ENCODE data around the gene TEX264. TPM values are rescaled to one million over a fixed set of nuclear protein-coding genes. Genes with fewer than 3 reads are reported as not detected.

Gene TEX264
- total and polyA plus RNA-seq, 2 experiments from 2014 or later = 10.0 to 13.3 TPM

DNA sequence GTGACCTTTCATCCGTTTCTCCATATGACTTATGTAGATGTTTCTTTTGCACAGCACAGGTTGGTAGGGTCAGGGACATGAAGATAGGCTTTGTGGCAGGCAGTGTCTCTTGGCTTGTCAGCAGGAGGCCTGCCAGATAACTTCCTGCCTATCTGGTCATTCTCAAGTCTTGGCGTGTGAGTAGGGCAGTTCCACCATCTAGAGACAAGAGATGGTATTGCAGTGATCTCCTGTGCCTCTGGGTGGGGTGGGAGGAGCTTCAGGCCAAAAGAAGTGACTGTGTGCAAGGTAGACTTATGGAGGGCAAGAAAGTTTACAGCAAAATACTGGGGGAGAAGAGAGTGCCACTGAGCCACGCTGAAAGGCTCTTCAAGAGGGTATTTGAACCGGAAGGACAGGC is 11.0 kb downstream of the TEX264 start:
- H3K36me3 ChIP-seq (ENCODE audit: insufficient read depth) = no peaks in the 10 kb centered on the region
- DNase-seq (ENCODE audit: low spot score) = peak; percentile 93
- Mint-ChIP-seq H3K9me3 (no peaks in the 10 kb centered on the region), H3K4me1 (peaks cover 23% of the 10 kb centered on the region), H3K36me3 (ENCODE audit: low read depth) (peaks cover 7% of the 10 kb centered on the region; the same call in 2 of the 3 replicates), H3K27ac (peak overlapping the region; percentile 14), H3K27me3 (ENCODE audit: insufficient read depth, low read depth, poor library complexity) (peaks cover 17% of the 10 kb centered on the region), H3K4me3 (no peak overlapping the region)
- no peaks in the 10 kb centered on the region; the same call in 1 of the 2 replicates for H3K4me1 ChIP-seq (ENCODE audit: insufficient read depth)
- H3K27me3 ChIP-seq (ENCODE audit: insufficient read depth) = no peaks in the 10 kb centered on the region
- no peaks in the 10 kb centered on the region for H4K20me1 ChIP-seq (replicated peaks; ENCODE audit: insufficient read depth)
- H3K9me2 ChIP-seq (ENCODE audit: insufficient read depth) = no peaks in the 10 kb centered on the region
- peak; percentile 91 for ATAC-seq
- no peaks in the 10 kb centered on the region for H3F3A ChIP-seq (replicated peaks; ENCODE audit: low read depth)
- no peak overlapping the region for H3K4me2 ChIP-seq
- H3K27ac ChIP-seq (ENCODE audit: low read depth) = no peak overlapping the region
- H3K4me3 ChIP-seq = no peak overlapping the region
- H2AFZ ChIP-seq = no peak overlapping the region
- H3K79me2 ChIP-seq (replicated peaks; ENCODE audit: insufficient read depth) = no peaks in the 10 kb centered on the region
- TF ChIP-seq, protein P1, sequence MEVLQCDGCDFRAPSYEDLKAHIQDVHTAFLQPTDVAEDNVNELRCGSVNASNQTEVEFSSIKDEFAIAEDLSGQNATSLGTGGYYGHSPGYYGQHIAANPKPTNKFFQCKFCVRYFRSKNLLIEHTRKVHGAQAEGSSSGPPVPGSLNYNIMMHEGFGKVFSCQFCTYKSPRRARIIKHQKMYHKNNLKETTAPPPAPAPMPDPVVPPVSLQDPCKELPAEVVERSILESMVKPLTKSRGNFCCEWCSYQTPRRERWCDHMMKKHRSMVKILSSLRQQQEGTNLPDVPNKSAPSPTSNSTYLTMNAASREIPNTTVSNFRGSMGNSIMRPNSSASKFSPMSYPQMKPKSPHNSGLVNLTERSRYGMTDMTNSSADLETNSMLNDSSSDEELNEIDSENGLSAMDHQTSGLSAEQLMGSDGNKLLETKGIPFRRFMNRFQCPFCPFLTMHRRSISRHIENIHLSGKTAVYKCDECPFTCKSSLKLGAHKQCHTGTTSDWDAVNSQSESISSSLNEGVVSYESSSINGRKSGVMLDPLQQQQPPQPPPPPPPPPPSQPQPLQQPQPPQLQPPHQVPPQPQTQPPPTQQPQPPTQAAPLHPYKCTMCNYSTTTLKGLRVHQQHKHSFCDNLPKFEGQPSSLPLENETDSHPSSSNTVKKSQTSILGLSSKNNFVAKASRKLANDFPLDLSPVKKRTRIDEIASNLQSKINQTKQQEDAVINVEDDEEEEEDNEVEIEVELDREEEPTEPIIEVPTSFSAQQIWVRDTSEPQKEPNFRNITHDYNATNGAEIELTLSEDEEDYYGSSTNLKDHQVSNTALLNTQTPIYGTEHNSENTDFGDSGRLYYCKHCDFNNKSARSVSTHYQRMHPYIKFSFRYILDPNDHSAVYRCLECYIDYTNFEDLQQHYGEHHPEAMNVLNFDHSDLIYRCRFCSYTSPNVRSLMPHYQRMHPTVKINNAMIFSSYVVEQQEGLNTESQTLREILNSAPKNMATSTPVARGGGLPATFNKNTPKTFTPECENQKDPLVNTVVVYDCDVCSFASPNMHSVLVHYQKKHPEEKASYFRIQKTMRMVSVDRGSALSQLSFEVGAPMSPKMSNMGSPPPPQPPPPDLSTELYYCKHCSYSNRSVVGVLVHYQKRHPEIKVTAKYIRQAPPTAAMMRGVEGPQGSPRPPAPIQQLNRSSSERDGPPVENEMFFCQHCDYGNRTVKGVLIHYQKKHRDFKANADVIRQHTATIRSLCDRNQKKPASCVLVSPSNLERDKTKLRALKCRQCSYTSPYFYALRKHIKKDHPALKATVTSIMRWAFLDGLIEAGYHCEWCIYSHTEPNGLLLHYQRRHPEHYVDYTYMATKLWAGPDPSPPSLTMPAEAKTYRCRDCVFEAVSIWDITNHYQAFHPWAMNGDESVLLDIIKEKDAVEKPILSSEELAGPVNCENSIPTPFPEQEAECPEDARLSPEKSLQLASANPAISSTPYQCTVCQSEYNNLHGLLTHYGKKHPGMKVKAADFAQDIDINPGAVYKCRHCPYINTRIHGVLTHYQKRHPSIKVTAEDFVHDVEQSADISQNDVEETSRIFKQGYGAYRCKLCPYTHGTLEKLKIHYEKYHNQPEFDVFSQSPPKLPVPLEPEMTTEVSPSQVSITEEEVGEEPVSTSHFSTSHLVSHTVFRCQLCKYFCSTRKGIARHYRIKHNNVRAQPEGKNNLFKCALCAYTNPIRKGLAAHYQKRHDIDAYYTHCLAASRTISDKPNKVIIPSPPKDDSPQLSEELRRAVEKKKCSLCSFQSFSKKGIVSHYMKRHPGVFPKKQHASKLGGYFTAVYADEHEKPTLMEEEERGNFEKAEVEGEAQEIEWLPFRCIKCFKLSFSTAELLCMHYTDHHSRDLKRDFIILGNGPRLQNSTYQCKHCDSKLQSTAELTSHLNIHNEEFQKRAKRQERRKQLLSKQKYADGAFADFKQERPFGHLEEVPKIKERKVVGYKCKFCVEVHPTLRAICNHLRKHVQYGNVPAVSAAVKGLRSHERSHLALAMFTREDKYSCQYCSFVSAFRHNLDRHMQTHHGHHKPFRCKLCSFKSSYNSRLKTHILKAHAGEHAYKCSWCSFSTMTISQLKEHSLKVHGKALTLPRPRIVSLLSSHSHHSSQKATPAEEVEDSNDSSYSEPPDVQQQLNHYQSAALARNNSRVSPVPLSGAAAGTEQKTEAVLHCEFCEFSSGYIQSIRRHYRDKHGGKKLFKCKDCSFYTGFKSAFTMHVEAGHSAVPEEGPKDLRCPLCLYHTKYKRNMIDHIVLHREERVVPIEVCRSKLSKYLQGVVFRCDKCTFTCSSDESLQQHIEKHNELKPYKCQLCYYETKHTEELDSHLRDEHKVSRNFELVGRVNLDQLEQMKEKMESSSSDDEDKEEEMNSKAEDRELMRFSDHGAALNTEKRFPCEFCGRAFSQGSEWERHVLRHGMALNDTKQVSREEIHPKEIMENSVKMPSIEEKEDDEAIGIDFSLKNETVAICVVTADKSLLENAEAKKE (CRISPR knock-in tag; IDR thresholded peaks at IDR 0.05) = no peak
- TF ChIP-seq, protein P2, sequence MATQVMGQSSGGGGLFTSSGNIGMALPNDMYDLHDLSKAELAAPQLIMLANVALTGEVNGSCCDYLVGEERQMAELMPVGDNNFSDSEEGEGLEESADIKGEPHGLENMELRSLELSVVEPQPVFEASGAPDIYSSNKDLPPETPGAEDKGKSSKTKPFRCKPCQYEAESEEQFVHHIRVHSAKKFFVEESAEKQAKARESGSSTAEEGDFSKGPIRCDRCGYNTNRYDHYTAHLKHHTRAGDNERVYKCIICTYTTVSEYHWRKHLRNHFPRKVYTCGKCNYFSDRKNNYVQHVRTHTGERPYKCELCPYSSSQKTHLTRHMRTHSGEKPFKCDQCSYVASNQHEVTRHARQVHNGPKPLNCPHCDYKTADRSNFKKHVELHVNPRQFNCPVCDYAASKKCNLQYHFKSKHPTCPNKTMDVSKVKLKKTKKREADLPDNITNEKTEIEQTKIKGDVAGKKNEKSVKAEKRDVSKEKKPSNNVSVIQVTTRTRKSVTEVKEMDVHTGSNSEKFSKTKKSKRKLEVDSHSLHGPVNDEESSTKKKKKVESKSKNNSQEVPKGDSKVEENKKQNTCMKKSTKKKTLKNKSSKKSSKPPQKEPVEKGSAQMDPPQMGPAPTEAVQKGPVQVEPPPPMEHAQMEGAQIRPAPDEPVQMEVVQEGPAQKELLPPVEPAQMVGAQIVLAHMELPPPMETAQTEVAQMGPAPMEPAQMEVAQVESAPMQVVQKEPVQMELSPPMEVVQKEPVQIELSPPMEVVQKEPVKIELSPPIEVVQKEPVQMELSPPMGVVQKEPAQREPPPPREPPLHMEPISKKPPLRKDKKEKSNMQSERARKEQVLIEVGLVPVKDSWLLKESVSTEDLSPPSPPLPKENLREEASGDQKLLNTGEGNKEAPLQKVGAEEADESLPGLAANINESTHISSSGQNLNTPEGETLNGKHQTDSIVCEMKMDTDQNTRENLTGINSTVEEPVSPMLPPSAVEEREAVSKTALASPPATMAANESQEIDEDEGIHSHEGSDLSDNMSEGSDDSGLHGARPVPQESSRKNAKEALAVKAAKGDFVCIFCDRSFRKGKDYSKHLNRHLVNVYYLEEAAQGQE (IDR thresholded peaks at IDR 0.05; ENCODE audit: unreplicated experiment) = no peak
- TF ChIP-seq EZH2phosphoT487 (IDR thresholded peaks at IDR 0.05; ENCODE audit: unreplicated experiment) (no peak), STAT1 (IDR thresholded peaks at IDR 0.05; ENCODE audit: unreplicated experiment) (no peak)
- TF ChIP-seq, protein P3, sequence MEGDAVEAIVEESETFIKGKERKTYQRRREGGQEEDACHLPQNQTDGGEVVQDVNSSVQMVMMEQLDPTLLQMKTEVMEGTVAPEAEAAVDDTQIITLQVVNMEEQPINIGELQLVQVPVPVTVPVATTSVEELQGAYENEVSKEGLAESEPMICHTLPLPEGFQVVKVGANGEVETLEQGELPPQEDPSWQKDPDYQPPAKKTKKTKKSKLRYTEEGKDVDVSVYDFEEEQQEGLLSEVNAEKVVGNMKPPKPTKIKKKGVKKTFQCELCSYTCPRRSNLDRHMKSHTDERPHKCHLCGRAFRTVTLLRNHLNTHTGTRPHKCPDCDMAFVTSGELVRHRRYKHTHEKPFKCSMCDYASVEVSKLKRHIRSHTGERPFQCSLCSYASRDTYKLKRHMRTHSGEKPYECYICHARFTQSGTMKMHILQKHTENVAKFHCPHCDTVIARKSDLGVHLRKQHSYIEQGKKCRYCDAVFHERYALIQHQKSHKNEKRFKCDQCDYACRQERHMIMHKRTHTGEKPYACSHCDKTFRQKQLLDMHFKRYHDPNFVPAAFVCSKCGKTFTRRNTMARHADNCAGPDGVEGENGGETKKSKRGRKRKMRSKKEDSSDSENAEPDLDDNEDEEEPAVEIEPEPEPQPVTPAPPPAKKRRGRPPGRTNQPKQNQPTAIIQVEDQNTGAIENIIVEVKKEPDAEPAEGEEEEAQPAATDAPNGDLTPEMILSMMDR (conservative IDR thresholded peaks at IDR 0.05; ENCODE audit: low read depth in 2 of 2) = peak; percentile 78 to 96

All from GM23338 (cell line).